Stimulated activated CD4-positive, alpha-beta T cell treated with anti-CD3 and anti-CD28 coated beads, Interleukin-1b, Interleukin-23, amount 100 ng/mL, for 24 hours (primary cell): Measurements from ENCODE around the gene KMT2E.

Experiments
- DNase-seq, 4 experiments: peaks; one replicate each; pipeline ENCODE4 v3.0.0-alpha.2; 2020; ENCODE audit warnings: low read depth in 4 of 4, low spot score in 1 of 4

KMT2E gene

GRCh38 chr7:105068886-105069285 lies 54.9 kb downstream of the KMT2E start:
- DNase-seq = no peak

- DNase-seq = no peak
Observed at GRCh38 chr7:105073143-105073542, 59.1 kb downstream of the KMT2E start.

- DNase-seq = no peak
Observed at GRCh38 chr7:105079348-105079747, 65.3 kb downstream of the KMT2E start.

- no peak for DNase-seq
Observed at GRCh38 chr7:105084581-105084980, 70.6 kb downstream of the KMT2E start.

GRCh38 chr7:105086850-105087249 lies 72.8 kb downstream of the KMT2E start:
- no peak for DNase-seq

GRCh38 chr7:105087981-105088380 lies 74.0 kb downstream of the KMT2E start:
- DNase-seq = no peak

- DNase-seq = no peak
Observed at GRCh38 chr7:105088456-105088855, 74.5 kb downstream of the KMT2E start.

GRCh38 chr7:105094966-105095365 lies 81.0 kb downstream of the KMT2E start:
- no peak for DNase-seq

- no peak for DNase-seq
Observed at GRCh38 chr7:105096306-105096705, 82.3 kb downstream of the KMT2E start.

- DNase-seq = no peak
Observed at GRCh38 chr7:105097619-105098018, 83.6 kb downstream of the KMT2E start.

GRCh38 chr7:105098863-105099515 lies 85.0 kb downstream of the KMT2E start:
- DNase-seq = no peak

GRCh38 chr7:105101864-105102263 lies 87.9 kb downstream of the KMT2E start:
- no peak for DNase-seq

GRCh38 chr7:105102557-105103352 lies 88.8 kb downstream of the KMT2E start:
- DNase-seq = no peak

GRCh38 chr7:105105579-105105978 lies 91.6 kb downstream of the KMT2E start:
- no peak for DNase-seq

GRCh38 chr7:105106473-105106872 lies 92.5 kb downstream of the KMT2E start:
- no peak for DNase-seq

GRCh38 chr7:105107458-105107857 lies 93.5 kb downstream of the KMT2E start:
- DNase-seq = no peak

GRCh38 chr7:105112440-105113418 lies 98.7 kb downstream of the KMT2E start:
- DNase-seq = no peak

- no peak for DNase-seq
Observed at GRCh38 chr7:105118612-105119600, 104.9 kb downstream of the KMT2E start.

- no peak for DNase-seq
Observed at GRCh38 chr7:105122619-105123018, 108.6 kb downstream of the KMT2E start.

- DNase-seq = no peak
Observed at GRCh38 chr7:105125745-105126144, 111.7 kb downstream of the KMT2E start.
